Measurements from ENCODE around the gene SEC11C.

Gene SEC11C

DNA sequence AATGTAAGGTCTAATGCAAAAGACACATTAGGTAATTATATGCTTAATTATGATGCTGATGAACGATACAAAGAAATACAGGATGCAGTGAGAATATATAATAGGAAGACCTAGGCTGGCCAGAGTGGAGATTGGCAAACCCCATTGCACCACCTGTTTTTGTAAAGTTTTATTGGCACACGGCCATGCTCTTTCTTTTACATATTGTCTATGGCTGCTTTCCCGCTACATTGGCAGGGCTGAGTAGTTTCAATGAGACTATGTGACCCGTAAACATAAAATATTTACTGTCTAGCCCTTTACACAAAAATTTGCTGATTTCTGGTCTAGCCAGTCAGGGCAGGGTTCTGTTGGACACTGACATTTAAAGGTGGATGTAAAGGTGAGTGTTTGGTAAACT, 5.4 kb downstream of the SEC11C start:
- DNase-seq, result peak; percentile 89

DNA sequence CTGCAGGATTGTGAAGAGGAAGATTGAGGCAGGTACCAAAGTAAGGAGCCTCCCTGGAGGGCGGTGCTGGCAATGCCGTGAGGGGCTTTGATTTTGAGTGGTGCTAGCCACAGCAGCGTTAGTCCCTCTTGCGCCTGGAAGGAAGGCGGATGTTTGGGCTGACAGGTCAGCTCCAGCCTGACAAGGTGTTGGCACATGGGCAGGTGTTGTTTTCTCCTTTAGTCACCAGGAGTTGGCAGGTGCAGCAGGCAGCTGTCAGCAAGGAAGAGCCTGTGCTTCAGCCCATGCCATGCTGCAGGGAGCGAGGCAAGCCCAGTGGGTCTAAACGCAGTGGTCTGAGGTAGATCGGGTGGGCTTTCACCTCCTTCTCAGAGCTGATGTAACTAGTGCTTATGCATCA, 8.5 kb downstream of the SEC11C start:
- DNase-seq, result peak; percentile 43

DNA sequence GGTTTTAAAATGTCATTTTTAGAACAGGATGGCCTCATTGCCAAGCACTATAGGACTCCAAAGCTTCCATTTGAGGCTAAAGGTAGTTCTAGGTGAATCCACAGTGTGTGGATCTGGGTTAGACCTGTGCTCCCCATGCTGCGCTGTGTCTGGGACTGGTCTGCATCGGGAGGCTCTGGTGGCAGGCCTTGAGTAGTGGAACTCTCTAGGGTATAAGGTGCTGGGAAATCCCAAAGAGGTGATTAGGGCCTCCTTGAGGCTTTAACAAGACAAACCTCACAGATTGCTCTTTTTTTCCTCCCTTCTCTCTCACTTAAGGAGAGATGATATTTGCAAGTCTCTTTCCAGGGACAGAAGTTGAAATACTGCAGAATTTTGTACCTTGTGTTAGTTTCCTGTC, 9.3 kb downstream of the SEC11C start:
- DNase-seq, result no peak

DNA sequence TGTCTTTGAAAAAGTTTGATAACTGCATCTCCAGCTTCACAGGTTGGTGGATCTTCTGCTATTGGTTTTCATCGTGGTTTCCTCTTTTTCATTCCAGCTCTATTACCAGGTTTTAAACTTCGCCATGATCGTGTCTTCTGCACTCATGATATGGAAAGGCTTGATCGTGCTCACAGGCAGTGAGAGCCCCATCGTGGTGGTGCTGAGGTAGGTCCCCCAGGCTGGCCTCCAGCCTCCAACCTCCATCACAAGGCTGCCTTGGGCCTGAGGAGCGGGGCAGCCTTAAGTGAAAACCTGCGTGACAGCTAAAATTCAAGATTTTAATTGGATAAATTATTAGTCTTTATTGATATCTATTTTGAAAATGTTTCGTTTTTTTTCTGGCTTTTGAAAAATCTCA, 9.7 kb downstream of the SEC11C start:
- no peak for DNase-seq

DNA sequence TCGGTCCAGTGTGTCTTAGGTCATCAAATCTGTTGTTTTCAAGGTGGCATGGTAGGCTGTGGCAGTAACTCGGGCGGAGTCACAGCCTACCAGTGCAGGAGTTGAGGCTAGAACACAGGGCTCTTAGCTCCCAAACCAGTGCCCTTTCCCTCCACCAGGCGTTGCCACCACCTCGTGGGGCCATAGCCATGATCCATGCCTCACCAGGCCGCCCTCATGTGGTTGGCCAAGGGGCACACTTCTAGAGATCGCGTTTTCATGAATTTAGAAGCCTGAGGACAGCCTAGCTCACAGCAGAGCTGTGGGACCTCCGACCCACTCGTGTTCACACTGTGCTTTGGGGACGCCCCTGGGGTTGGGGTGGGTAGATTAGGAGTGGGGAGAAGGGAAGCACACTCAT, 10.6 kb downstream of the SEC11C start:
- no peak for DNase-seq

DNA sequence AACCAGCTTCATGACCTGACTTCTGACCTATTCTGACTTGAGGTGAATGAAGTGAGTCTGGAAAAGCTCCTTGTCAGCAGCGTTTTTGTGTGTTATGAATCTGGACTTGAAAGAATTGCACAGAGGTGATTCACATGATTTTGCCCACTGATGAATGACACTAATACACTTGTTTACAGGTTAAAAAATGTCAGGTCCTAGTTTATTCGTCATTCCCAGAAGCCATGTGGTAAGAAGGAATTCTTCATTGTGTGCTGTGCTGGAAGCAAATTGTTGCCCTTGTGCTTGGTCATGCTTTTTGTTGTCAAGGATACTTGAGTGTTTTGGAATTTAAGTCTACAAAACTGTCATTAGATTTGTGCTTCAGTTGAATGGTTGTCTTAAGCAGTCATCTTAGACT, 15.5 kb downstream of the SEC11C start:
- DNase-seq, result no peak

DNA sequence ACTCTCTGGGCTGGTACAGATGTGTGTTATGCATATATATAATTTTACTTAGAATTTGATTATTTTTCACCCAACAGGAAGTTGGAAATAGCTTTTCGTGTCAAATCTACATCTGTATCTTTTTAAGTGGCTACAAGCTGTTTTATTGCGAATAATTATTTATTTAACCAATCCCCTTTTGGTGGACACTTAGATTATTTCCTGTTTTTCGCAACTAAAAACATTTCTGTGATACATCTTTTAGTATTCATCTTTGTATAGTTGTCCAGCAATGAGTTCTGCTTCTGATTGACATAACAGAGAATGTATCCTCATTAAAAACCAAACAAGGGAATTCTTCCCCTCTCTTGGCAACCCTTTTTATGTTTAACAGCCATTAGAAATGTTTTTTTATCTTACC, 16.6 kb downstream of the SEC11C start:
- no peak for DNase-seq

DNA sequence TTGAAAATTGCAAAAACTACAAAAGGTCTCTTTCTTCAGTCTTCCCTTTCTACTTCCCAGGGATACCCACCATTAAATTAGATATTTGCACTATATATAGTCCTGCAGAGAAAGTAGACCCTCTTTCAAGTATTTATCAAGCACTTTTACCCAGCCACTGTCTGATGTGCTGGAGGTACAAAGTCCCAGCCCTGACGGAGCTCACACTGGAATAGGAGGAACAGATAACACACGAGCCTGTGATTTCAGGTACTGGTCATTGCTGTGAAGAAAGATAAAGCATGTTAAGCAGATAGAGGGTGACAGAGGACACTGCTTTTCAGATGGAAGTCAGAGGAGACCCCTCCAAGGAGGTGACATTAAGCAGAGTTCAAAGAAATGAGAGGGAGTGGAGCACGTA, 19.6 kb downstream of the SEC11C start:
- DNase-seq, result no peak

DNA sequence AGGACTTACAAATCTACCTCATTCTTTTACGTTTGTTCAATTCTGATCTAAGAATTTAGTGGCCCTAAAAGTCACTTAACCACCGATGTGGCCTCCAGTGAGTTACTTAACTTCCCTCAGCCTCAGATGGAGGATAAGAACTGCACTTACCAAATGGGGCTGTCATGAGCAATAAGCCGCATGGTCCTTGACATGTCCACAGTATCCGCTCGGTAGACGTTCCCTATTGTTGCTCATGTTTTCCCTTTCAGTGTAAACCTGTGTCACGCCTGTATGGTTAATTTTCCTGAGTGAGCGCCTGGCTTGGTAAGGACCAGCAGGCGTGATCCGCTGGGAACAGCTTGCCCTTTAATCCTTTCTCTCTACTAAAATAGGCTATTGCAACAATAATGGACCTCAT, 20.3 kb downstream of the SEC11C start:
- DNase-seq, result no peak

DNA sequence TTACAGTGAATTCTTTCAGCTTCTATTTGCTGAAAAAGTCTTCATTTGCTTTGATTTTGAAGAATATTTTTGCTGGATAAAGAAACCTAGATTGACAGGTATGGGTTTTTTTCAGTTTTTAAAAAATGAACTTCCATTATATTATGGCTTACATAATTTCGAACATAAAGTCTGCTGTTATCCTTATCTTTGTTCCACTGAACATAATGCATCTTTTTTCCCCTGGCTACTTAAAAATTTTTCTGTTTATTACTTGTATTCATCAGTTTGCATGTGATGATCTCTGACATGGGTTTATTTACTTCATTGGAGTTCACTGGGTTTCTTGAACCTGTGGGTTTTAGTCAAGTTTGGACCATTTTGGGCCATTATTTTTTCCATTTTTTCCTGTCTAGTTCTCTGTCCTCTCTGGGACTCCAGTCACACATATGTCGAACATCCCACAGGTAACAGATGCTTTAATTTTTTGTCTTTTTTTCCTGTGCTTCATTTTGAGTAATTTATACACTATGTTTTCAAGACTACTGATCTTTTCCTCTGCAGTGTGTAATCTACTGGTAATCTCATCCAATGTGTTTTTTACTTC, 33.1 kb downstream of the SEC11C start:
- DNase-seq, result no peak

DNA sequence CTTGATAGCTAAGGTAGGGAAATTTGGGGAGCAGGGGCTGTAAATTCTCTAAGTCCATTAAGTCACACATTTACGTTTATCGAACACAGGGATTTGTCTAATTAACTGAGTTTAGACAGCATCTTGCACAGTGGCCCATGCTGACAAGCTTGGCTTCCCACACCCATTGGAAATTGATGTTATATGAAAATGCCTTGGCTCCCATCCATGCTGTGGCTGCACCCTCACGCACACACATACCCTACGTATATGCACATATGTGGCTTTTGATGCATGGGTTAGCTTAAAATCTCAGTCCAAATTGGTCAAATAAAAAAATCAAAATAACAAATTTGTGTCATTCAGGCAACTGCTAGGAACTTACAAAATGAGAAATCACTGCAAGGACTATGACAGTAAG, 37.8 kb downstream of the SEC11C start:
- DNase-seq, result no peak

DNA sequence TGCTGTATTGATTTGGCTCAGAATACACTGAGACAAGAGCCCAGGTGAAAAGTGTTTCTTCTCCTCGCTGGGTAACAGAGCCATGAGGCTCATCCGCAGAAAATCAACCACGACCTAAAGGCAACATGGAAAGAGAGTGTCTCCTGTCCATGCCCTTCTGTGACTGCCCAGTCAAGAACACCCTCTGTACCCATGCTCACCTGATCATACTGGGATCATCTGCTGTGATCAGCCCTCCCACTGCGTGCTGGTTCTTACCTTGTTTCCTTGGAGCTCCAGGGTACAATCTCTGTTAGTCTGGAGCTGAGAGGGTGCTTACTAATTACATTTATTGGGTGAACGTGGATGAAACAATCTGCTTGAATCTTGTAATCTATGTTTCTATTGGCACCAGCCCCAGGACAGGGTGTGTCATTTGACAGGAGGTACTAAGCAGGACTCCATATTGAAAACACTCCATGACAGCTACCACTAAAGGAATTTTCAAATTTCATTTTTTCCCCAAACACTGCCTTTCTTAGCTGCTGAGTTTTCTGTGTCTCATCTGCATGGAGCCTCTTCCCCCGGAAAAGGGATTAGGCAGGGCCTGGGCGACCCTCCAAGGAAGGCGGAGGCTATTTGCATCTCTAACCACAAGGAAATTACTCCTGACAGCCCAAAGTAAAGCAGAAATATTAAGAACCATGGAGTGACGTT, 40.6 kb downstream of the SEC11C start:
- no peak for DNase-seq

DNA sequence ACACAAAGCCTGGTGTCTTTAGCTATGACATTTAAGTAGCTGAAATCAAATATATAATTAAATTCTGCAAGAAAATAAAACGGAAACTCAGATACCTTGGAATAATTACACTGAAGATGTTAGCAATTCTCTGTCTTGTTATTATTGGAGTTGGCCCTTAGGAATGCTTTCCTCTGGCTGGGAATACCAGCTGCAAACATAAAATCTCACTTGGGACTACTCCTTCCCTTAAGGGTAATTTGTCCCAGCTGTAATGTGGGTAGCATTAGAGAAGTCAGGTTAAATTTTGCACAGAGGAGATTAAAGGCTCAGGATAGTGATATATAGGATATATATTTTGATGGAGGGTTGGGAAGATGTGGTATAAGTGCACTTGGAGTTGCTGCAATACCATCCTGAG, 43.0 kb downstream of the SEC11C start:
- DNase-seq, result no peak

DNA sequence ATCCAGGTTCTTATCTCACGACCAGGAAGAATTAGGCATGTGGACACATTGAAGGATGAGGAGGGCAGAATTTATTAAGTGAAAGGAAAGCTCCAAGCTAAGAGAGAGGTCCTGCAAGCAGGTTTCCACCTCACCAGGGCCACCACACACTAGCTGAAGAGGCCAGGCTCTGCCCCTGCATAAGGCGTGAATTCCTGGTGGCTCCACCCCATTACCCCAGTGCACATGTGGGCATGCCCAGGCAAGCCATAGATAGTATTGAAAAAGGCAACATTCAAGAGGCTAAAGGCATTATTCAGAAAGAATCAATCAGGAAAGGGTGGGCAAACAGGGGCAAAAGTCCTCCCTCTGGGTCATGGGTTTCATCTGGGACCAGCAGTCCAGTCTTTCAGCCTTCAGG, 49.3 kb downstream of the SEC11C start:
- no peak for DNase-seq

DNA sequence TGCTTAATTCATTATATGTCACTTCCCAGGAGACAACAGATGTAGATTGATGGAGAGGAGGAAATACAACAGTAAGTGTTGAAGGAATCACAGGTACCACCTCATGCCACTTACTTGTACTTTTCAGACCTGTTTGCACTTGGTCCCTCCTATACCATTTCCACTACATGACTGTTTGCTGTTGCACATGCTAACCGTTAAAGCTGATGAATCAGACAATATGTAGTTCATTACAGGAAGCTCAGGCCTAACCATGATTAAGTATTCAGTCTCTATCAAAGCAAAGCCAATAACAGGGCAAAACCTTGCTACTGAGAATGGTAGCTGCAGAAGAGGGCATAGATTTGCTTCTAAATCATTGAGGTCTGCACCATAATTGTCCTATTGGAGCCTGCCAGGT, 50.1 kb downstream of the SEC11C start:
- DNase-seq, result no peak

DNA sequence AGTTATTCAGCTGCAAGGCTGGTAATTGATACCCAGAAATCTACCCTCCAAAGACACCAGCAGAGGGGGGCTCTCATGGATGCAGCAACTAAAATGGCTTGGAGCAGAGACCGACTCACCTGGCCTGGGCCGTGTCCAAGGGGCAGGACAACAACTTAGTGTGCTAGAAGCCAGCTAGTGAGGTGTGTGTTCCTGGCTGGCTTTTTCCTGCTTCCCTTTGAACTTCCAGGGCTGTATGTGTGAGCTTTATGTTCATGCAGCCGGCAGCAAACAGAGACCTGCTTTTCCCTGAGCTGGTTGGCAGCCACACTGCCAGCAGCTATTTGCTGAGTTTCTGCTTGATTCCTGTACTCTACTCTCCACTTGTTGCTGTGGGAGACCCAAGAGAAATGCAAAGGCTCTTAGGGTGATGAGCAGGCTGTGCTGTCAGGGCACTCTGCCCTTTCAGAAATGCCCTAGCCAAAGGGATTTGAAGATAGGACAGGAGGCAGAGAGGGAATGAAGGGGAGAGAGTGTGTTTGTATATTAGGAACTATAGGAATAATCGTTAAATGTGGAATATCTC, 56.6 kb downstream of the SEC11C start:
- no peak for DNase-seq

DNA sequence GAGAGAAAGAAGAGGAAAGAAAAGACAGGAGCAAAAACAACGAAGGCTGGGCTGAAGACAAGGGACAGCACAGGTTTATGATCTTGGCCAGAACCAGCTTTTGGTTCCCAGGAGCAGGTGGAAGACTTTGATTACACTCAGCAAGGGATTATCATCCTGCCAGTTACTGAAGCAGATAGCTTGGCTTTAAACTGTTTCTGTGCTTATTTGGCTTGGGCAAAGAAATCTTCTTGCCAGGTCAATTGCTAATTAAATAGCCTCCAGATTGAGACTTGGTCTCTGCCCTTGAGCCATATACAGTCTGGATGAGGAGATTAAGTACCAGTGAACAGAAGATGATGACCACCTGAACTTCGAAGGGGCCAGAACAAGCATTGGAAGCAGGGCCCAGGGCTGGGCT, 58.0 kb downstream of the SEC11C start:
- no peak for DNase-seq

DNA sequence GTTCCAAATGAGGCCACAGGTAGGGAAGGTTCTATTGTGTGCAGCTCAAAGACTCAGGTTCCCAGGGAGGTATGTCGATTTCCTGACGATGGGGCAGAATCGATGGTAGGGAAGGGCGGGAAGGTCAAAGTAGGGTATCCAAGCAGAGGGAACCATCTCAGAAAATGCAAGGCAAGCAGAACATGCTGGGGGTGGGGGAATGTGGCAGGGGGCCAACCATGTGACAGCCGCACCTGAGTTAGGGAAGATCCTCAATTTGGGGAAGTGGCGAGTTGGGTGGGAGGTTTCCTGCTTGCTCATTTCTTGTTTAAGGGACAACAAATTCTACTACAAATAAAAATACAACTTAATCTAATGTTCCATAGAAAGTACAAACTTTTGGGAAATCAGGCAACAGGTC, 58.5 kb downstream of the SEC11C start:
- DNase-seq, result peak; percentile 65

DNA sequence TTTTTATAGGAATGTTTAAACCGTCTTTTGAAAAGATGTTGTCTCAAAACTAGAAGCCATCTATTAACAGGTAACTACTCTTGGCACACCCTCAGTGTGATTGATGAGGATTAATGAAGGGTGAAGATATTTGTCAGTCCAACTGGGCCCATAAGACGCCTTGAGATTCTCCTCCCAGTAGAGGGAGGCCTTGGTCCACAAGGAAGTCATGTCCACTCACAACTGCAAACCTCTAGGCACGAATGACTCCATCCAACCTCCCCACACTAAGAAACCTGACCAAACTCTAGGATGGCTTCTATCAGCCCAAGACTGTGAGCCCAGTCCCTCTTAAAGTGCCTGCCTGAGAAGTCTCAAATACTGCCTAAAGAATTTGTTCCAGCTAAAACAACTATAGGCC, 61.1 kb downstream of the SEC11C start:
- no peak for DNase-seq

DNA sequence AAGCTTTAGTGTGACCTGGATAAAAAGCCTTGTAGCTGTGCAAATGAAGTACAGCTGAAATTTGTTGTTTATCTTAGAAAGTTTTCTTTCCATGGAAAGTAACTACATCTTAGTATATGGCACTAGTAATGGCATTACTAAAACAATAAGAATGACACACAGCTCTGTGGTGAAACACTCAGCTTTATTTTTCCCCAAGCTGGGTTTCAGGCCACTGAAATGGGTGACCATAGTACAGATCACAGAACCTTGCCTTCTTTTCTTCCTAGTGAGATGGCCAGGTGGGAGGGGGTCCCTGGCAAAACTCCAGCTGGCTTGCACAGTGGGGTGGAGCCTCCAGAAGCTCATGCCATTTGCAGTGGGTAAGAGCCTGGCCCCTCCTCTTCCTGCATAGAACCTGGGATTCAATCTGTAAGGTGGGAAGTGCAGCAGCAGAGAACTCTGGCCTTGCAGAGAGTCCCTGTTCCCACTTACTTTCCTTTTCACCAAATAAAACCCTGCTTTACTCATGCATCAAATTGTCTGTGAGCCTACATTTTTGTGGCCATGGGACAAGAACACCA, 62.7 kb downstream of the SEC11C start:
- no peak for DNase-seq

DNA sequence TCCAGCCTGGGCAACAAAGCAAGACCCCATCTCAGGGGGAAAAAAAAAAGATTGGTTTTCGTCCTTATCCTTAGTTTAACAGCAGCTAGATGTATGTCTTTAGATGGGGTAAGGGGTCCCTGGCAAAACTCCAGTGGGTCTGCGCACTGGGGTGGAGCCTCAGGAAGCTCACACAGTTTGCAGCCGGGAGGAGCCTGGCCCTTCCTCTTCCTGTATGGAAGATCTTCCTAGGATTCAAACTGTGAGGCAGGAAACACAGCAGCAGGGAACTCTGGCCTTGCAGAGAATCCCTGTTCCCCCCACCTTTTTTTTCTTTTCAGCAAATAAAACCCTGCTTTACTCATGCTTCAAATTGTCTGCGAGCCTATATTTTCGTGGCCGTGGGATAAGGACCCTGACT, 67.8 kb downstream of the SEC11C start:
- no peak for DNase-seq
